ENCODE measurements around the gene IL1R1.
"Not testable (repeated sequence)": the region's sequence is repeated elsewhere in the genome, so short reads cannot be mapped to it uniquely, and the experiment has no call there.

IL1R1 gene

GRCh38 chr2:102100371-102101096 lies 42.0 kb upstream of the IL1R1 start:
- no peak overlapping the region for H3K4me3 ChIP-seq (replicated peaks; ENCODE audit: low read depth, low read length)
- TF ChIP-seq CTCF (IDR thresholded peaks at IDR 0.05; ENCODE audit: low read length, missing control alignments): no peak
- peak; percentile 62 for DNase-seq (ENCODE audit: low read depth)

GRCh38 chr2:102101097-102101848 lies 41.3 kb upstream of the IL1R1 start:
- TF ChIP-seq CTCF (IDR thresholded peaks at IDR 0.05; ENCODE audit: low read length, missing control alignments): no peak
- no peak overlapping the region for H3K4me3 ChIP-seq (replicated peaks; ENCODE audit: low read depth, low read length)
- no peak for DNase-seq (ENCODE audit: low read depth)

- H3K4me3 ChIP-seq (replicated peaks; ENCODE audit: low read depth, low read length): no peak overlapping the region
- peak; percentile 68 for DNase-seq (ENCODE audit: low read depth)
- TF ChIP-seq CTCF (IDR thresholded peaks at IDR 0.05; ENCODE audit: low read length, missing control alignments): no peak
Measured at GRCh38 chr2:102101849-102102635, 40.5 kb upstream of the IL1R1 start.

- DNase-seq (ENCODE audit: low read depth): peak; percentile 30
- H3K4me3 ChIP-seq (replicated peaks; ENCODE audit: low read depth, low read length): not testable (repeated sequence)
Measured at GRCh38 chr2:102102636-102102948, 40.0 kb upstream of the IL1R1 start.

GRCh38 chr2:102103284-102103683 lies 39.3 kb upstream of the IL1R1 start:
- H3K4me3 ChIP-seq (replicated peaks; ENCODE audit: low read depth, low read length): no peak overlapping the region
- no peak for DNase-seq (ENCODE audit: low read depth)
- TF ChIP-seq CTCF (IDR thresholded peaks at IDR 0.05; ENCODE audit: low read length, missing control alignments): no peak

GRCh38 chr2:102103992-102104871 lies 38.3 kb upstream of the IL1R1 start:
- peak overlapping the region; percentile 82 for H3K4me3 ChIP-seq (replicated peaks; ENCODE audit: low read depth, low read length)
- DNase-seq (ENCODE audit: low read depth): peak; percentile 98
- no peak for TF ChIP-seq CTCF (IDR thresholded peaks at IDR 0.05; ENCODE audit: low read length, missing control alignments)
